Measurements from ENCODE around the gene RIGI.

DNA sequence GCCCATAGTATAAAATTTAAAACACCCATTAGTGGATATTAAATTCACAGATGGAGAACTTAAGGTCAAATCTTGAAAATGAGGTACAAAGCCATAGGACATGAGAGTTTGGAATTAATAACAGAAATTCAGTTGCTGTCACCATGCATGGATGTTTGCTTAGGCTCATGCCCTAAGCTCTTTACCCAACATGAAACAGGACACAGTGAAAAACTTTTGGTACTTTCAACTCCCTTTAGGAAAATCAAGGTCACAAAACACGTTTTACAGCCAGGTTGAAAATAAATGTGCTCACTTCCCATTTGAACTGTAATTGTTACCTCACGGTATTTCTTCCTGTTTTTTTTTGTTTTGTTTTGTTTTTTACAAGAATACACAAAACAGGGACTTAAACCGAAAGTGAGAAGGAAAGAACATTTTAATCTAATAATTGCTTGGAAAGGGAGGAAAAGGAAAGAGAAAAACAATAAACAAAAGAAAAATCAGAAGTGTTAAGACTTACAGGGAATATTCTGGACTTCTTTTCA lies 32.5 kb upstream of the RIGI start:
- no peak for TF ChIP-seq EZH2 (IDR thresholded peaks at IDR 0.05; ENCODE audit: borderline replicate concordance, low read length)
- TF ChIP-seq, protein P1, sequence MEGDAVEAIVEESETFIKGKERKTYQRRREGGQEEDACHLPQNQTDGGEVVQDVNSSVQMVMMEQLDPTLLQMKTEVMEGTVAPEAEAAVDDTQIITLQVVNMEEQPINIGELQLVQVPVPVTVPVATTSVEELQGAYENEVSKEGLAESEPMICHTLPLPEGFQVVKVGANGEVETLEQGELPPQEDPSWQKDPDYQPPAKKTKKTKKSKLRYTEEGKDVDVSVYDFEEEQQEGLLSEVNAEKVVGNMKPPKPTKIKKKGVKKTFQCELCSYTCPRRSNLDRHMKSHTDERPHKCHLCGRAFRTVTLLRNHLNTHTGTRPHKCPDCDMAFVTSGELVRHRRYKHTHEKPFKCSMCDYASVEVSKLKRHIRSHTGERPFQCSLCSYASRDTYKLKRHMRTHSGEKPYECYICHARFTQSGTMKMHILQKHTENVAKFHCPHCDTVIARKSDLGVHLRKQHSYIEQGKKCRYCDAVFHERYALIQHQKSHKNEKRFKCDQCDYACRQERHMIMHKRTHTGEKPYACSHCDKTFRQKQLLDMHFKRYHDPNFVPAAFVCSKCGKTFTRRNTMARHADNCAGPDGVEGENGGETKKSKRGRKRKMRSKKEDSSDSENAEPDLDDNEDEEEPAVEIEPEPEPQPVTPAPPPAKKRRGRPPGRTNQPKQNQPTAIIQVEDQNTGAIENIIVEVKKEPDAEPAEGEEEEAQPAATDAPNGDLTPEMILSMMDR (conservative IDR thresholded peaks at IDR 0.05 in 1 of 2, IDR thresholded peaks at IDR 0.05 in 1 of 2; ENCODE audit: extremely low read depth in 1 of 2, insufficient read depth in 1 of 2, low read depth in 1 of 2, low read length in 2 of 2): no peak

Measured in mammary epithelial cell (primary cell).